ENCODE data around the gene FLNB. TPM values are rescaled to one million over a fixed set of nuclear protein-coding genes. Genes with fewer than 3 reads are reported as not detected.

FLNB gene
- total and polyA plus RNA-seq, 9 of the 15 experiments (the other 6 are each of a cell fraction or from before 2014, with no cell fraction given) = 9.4 to 48.1 (median 25.6) TPM

GRCh38 chr3:58102390-58102750, 94.1 kb downstream of the FLNB start:
- H2AFZ ChIP-seq (ENCODE audit: low read depth, low read length) = no peak overlapping the region
- ATAC-seq (no peak), DNase-seq (ENCODE audit: extremely low read depth in 1 of 4, low spot score in 3 of 4) (no peak), FAIRE-seq (no peak)
- no peak overlapping the region for H3K9ac ChIP-seq (ENCODE audit: insufficient read depth in 1 of 2, low read depth in 2 of 2, low read length in 2 of 2)
- no peaks in the 10 kb centered on the region for H4K20me1 ChIP-seq (replicated peaks; ENCODE audit: control insufficient read depth, insufficient read depth, low read length)
- H3K4me3 ChIP-seq = no peak overlapping the region
- peaks cover 65% of the 10 kb centered on the region; the same call in 2 of the 3 replicates for H3K36me3 ChIP-seq (ENCODE audit: control insufficient read depth, insufficient read depth, low read length)
- in situ Hi-C loops (cut with MboI) (no loop called here), intact Hi-C loops (cut with micrococcal nuclease) (no loop called here)
- BruUV-seq (replicated peaks) = no TSS peak
- no peaks in the 10 kb centered on the region for H3K9me3 ChIP-seq (replicated peaks; ENCODE audit: control insufficient read depth, insufficient read depth, low read depth, low read length)
- 0 out of 2 replicates have a peak, but pooled peaks have one; percentile 8 for TF ChIP-seq REST (IDR thresholded peaks at IDR 0.05; ENCODE audit: borderline replicate concordance)
- no peak for TF ChIP-seq REST (CRISPR knock-in tag; IDR thresholded peaks at IDR 0.05; ENCODE audit: low read depth)
- no peak for TF ChIP-seq NUFIP1 (IDR thresholded peaks at IDR 0.05; ENCODE audit: partially characterized antibody)
- peak; percentile 92 for TF ChIP-seq ZBTB17 (CRISPR knock-in tag; IDR thresholded peaks at IDR 0.05)
- peak; percentile 92 for TF ChIP-seq ZNF23 (CRISPR knock-in tag; IDR thresholded peaks at IDR 0.05)
- peak in 1 of 2 experiments; percentile 90; a peak in 2 of 4 replicates for TF ChIP-seq MLLT1 (IDR thresholded peaks at IDR 0.05)
- CTCF ChIA-PET (ENCODE audit: low intra/inter-chr PET ratio) = no interaction called here
- peaks cover 0 to under 1% of the 10 kb centered on the region in 2 experiments; a peak in 1 of 5 replicates for H3K4me1 ChIP-seq (replicated peaks in 1 of 2; ENCODE audit: control insufficient read depth in 2 of 2, insufficient read depth in 2 of 2, low read length in 2 of 2)
- WGBS (ENCODE audit: insufficient coverage, low coverage, missing lambda C conversion rate) = 95% methylated on average over 2 of the region's 4 CpGs
- H3K27ac ChIP-seq (ENCODE audit: extremely low read depth, low read depth, low read length) = no peak overlapping the region
- no peaks in the 10 kb centered on the region for H3K79me2 ChIP-seq (ENCODE audit: control insufficient read depth, insufficient read depth, low read length)
- POLR2A ChIA-PET = interaction anchor here (0.9 kb wide), 1 partner anchor 15 kb away, joined by 3 read pairs; no protein-coding TSS in a partner anchor
- no peaks in the 10 kb centered on the region for H3K9me1 ChIP-seq (ENCODE audit: control insufficient read depth, insufficient read depth, low read length)
- no peak overlapping the region for H3K4me2 ChIP-seq (ENCODE audit: insufficient read depth, low read length)
- no peaks in the 10 kb centered on the region for H3K27me3 ChIP-seq (ENCODE audit: control insufficient read depth in 2 of 2, insufficient read depth in 2 of 2, low read length in 2 of 2)

Data from K562 (cell line).